ENCODE measurements around the gene AP1B1. TPM values are rescaled to one million over a fixed set of nuclear protein-coding genes. Genes with fewer than 3 reads are reported as not detected.

The AP1B1 gene
- 77.9 TPM for total RNA-seq (ENCODE audit: unreplicated experiment)
- long read RNA-seq, full-length matches to known transcripts = 1 of 12 reads
- long read RNA-seq, partial matches to known transcripts = 5 of 12 reads
- long read RNA-seq, other reads (novel, unspliced or antisense) = 6 of 12 reads

DNA sequence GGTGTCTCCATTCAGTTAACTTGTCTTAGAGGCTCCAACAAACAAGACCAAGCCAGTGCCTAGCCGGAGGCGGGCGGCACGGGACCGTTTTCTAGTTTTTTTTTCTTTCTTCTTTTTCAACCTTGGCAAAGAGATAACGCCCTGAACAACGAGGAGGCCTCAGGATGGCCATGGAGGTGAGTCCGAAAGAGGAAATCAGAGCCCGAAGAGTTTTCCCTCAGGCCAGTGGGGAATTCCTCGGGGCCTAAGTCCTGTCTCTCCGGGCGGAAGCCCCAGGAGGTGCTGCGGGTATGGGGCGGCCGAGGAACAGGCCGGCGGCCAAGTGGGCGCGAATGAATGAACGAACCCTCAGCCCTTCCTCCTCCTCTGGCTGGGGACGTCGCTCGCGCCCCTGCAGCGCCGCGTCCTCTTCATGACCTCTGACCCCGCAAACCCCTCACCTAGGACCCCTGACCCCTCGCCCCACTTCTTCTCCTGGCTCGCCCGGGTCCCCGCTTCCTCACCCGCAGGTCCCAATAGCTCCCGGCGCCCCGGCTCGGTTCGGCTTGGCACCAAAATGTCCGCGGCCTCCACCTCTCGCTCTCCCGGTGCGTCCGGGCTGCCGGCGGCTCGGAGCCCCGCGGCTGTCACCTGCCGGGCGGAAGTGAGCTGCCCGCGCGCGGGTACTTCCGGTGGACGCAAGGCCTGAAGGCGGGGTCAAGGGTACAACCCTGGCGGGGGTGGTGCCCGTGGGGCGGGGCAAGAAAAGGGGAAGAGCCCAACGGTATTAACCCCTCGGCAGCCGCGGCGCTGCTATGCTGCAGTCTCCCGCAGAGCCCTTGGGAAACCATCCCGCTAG, at the start of gene AP1B1:
TSS of gene AP1B1 (minus strand) at position 650 of the 838 bp plus-strand sequence. CDS start 21,327 bp downstream, outside the sequence.
- peak; percentile 97 for DNase-seq
- TF ChIP-seq, protein P1, sequence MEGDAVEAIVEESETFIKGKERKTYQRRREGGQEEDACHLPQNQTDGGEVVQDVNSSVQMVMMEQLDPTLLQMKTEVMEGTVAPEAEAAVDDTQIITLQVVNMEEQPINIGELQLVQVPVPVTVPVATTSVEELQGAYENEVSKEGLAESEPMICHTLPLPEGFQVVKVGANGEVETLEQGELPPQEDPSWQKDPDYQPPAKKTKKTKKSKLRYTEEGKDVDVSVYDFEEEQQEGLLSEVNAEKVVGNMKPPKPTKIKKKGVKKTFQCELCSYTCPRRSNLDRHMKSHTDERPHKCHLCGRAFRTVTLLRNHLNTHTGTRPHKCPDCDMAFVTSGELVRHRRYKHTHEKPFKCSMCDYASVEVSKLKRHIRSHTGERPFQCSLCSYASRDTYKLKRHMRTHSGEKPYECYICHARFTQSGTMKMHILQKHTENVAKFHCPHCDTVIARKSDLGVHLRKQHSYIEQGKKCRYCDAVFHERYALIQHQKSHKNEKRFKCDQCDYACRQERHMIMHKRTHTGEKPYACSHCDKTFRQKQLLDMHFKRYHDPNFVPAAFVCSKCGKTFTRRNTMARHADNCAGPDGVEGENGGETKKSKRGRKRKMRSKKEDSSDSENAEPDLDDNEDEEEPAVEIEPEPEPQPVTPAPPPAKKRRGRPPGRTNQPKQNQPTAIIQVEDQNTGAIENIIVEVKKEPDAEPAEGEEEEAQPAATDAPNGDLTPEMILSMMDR (IDR thresholded peaks at IDR 0.05; ENCODE audit: partially characterized antibody, unreplicated experiment) = no peak
- peaks cover 1% of the 10 kb centered on the region for H3K27me3 Mint-ChIP-seq (ENCODE audit: unreplicated experiment)
- peak within 1 kb of the TSS; percentile 90 for H3K4me3 Mint-ChIP-seq (ENCODE audit: unreplicated experiment)
- no peaks in the 10 kb centered on the region for H3K4me1 Mint-ChIP-seq (ENCODE audit: low read depth, unreplicated experiment)
- peak within 1 kb of the TSS; percentile 48 for H3K27ac Mint-ChIP-seq (ENCODE audit: unreplicated experiment)
- H3K9me3 Mint-ChIP-seq (ENCODE audit: unreplicated experiment) = no peaks in the 10 kb centered on the region
- H3K36me3 Mint-ChIP-seq (ENCODE audit: unreplicated experiment) = no peaks in the 10 kb centered on the region

DNA sequence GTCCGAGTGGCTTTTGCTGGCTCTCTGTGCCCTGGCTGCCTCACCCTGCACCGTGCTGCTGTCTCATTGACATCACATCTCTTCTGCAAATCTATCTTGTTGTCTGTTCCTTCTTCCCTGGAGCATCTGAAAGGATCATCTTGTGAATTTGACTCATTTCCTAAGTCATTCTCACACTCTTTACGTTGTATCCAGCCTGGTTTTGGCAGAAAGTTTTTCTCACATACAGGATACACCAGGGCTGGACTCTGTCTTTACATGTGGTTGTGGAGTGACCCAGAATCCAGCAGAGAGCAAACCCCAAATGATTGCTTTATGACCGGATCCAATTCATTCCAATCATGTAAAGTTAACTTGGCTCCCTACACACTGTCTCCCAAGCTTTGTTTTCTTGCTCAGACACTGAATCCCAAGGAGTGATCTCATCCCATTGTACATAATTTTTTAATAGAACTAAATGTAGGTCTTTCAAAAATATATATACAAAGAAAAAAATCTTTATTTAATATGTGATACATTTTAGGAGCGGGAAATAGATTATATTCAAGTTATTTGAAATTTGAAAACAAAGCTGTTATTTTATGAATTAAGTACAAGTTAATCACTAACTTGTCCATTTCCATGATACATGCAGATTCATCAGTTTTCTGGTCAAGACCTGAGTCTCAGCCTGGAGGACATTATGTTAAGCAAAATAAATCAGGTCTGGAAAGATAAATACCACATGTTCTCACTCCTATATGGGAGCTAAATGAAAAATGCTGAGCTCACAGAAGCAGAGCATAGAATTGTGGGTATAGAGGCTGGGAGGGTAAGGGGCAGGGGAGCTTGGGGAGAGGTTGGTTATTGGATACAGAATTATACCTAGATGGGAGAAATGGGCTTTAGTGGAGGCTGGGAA, 47.1 kb upstream of the AP1B1 start:
- no peak for DNase-seq
- H3K4me1 Mint-ChIP-seq (ENCODE audit: low read depth, unreplicated experiment) = peaks cover 3% of the 10 kb centered on the region
- no peak overlapping the region for H3K27ac Mint-ChIP-seq (ENCODE audit: unreplicated experiment)
- no peaks in the 10 kb centered on the region for H3K9me3 Mint-ChIP-seq (ENCODE audit: unreplicated experiment)
- H3K4me3 Mint-ChIP-seq (ENCODE audit: unreplicated experiment) = no peak overlapping the region
- H3K27me3 Mint-ChIP-seq (ENCODE audit: unreplicated experiment) = no peaks in the 10 kb centered on the region
- no peaks in the 10 kb centered on the region for H3K36me3 Mint-ChIP-seq (ENCODE audit: unreplicated experiment)
- TF ChIP-seq, protein P1 (IDR thresholded peaks at IDR 0.05; ENCODE audit: partially characterized antibody, unreplicated experiment) = no peak

DNA sequence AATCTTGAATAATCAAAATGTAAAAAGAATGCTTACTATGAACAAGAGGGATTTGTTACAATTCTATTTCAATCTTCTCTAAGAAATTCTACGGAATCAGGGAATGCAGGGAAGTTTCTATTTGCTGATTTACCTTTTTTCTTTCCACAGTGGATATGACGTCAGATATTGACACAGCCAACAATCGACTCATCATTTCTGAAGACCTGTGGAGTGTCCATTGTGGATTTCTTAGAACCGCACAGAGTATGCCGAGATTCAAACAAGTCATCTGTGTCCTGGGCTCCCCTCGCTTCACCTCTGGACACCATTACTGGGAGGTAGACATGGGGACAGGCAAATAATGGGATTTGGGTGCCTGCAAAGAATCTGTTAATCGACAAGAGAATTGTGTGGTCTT, 45.9 kb upstream of the AP1B1 start:
- no peaks in the 10 kb centered on the region for H3K36me3 Mint-ChIP-seq (ENCODE audit: unreplicated experiment)
- H3K9me3 Mint-ChIP-seq (ENCODE audit: unreplicated experiment) = no peaks in the 10 kb centered on the region
- no peak for DNase-seq
- TF ChIP-seq, protein P1 (IDR thresholded peaks at IDR 0.05; ENCODE audit: partially characterized antibody, unreplicated experiment) = no peak
- H3K27ac Mint-ChIP-seq (ENCODE audit: unreplicated experiment) = no peak overlapping the region
- H3K4me1 Mint-ChIP-seq (ENCODE audit: low read depth, unreplicated experiment) = peaks cover 3% of the 10 kb centered on the region
- peaks cover 2% of the 10 kb centered on the region for H3K27me3 Mint-ChIP-seq (ENCODE audit: unreplicated experiment)
- H3K4me3 Mint-ChIP-seq (ENCODE audit: unreplicated experiment) = no peak overlapping the region

DNA sequence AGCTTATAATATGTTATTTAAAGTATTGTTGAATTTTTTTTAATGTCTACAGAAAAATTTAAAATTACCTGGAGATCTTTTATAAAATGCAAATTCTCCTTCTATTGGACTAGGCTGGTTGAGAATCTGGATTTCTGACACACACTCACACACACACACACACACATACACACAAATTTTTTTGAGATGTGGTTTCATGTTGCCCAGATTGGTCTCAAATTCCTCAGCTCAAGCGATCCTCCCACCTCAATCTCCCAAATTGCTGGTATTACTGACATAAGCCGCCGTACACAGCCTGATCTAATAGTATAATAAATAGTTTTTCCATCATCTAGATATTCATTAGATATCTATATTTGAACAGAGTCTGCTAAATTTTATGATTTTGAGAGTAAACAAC, 45.5 kb upstream of the AP1B1 start:
- H3K9me3 Mint-ChIP-seq (ENCODE audit: unreplicated experiment) = no peaks in the 10 kb centered on the region
- H3K27me3 Mint-ChIP-seq (ENCODE audit: unreplicated experiment) = peaks cover 4% of the 10 kb centered on the region
- no peaks in the 10 kb centered on the region for H3K36me3 Mint-ChIP-seq (ENCODE audit: unreplicated experiment)
- TF ChIP-seq, protein P1 (IDR thresholded peaks at IDR 0.05; ENCODE audit: partially characterized antibody, unreplicated experiment) = no peak
- no peak overlapping the region for H3K4me3 Mint-ChIP-seq (ENCODE audit: unreplicated experiment)
- peaks cover 1% of the 10 kb centered on the region for H3K4me1 Mint-ChIP-seq (ENCODE audit: low read depth, unreplicated experiment)
- DNase-seq = no peak
- H3K27ac Mint-ChIP-seq (ENCODE audit: unreplicated experiment) = no peak overlapping the region

All from glutamatergic neuron (in vitro differentiated cells).